Endodermal cell (in vitro differentiated cells): ENCODE data around the gene VAV3. TPM values are rescaled to one million over a fixed set of nuclear protein-coding genes. Genes with fewer than 3 reads are reported as not detected.

ENCODE experiments used
- DNase-seq: peaks from one replicate; pipeline ENCODE4 v3.0.0-alpha.2; 2017
- H3K27ac ChIP-seq: 2 replicates; pipeline ENCODE4 v1.5.1; 2013; ENCODE audit warnings: mild to moderate bottlenecking, low read depth, low read length, moderate library complexity
- H3K27me3 ChIP-seq: 2 replicates; pipeline ENCODE4 v1.6.1; 2013; ENCODE audit warnings: mild to moderate bottlenecking, low read length, moderate library complexity; ENCODE audit not compliant: insufficient read depth, control insufficient read depth, poor library complexity, severe bottlenecking
- H3K36me3 ChIP-seq: 2 replicates; pipeline ENCODE4 v1.7.0; 2013; ENCODE audit warnings: mild to moderate bottlenecking, low read length, moderate library complexity; ENCODE audit not compliant: control insufficient read depth, insufficient read depth
- H3K4me1 ChIP-seq: one replicate; pipeline ENCODE4 v1.7.0; 2013; ENCODE audit warnings: low read length; ENCODE audit not compliant: control insufficient read depth, insufficient read depth
- H3K4me3 ChIP-seq: 2 replicates; pipeline ENCODE4 v1.5.1; 2013; ENCODE audit warnings: mild to moderate bottlenecking, low read length, moderate library complexity
- H3K9ac ChIP-seq: 2 replicates; pipeline ENCODE4 v1.6.1; 2013; ENCODE audit warnings: mild to moderate bottlenecking, low read length, moderate library complexity; ENCODE audit not compliant: poor library complexity, severe bottlenecking; ENCODE audit errors: extremely low read depth
- H3K9me3 ChIP-seq: 2 replicates; pipeline ENCODE4 v1.6.1; 2013; ENCODE audit warnings: mild to moderate bottlenecking, low read length, moderate library complexity; ENCODE audit not compliant: control insufficient read depth
- H3K27ac Mint-ChIP-seq: 2 replicates; pipeline ENCODE4 v1.8.0; 2020; ENCODE audit warnings: mixed read lengths
- H3K27me3 Mint-ChIP-seq: 2 replicates; pipeline ENCODE4 v1.8.0; 2021; ENCODE audit warnings: mild to moderate bottlenecking, mixed read lengths; ENCODE audit not compliant: insufficient read depth
- H3K36me3 Mint-ChIP-seq: 2 replicates; pipeline ENCODE4 v1.8.0; 2020; ENCODE audit warnings: low read depth, mixed read lengths
- H3K4me1 Mint-ChIP-seq: 2 replicates; pipeline ENCODE4 v1.8.0; 2020; ENCODE audit warnings: mixed read lengths
- H3K4me3 Mint-ChIP-seq: 2 replicates; pipeline ENCODE4 v1.8.0; 2020; ENCODE audit warnings: mild to moderate bottlenecking, moderate library complexity, mixed read lengths
- H3K9me3 Mint-ChIP-seq: 2 replicates; pipeline ENCODE4 v1.8.0; 2020; ENCODE audit warnings: mild to moderate bottlenecking, mixed read lengths
- whole genome bisulfite sequencing, 2 experiments: methylation state at CpG; one replicate each; pipeline versions ENCODE4 v1.1.5 to v1.1.7; 2013; ENCODE audit warnings: missing lambda C conversion rate in 2 of 2, mixed read lengths in 1 of 2; ENCODE audit not compliant: insufficient coverage in 1 of 2, insufficient read length in 1 of 2; 5-methylcytosine and 5-hydroxymethylcytosine counted together
- total RNA-seq, 2 donors: library from RNA; stranded (reverse); fragmentation: NEBNext Ultra II Directional in 1 of 2; extraction: Animal tissue kit (Norgen Biotek cat#: 25700) in 1 of 2; gene quantifications; 2 replicates in 1 of 2; 3 replicates in 1 of 2; pipeline ENCODE4 v1.2.1, GENCODE V29; 2021
- TF ChIP-seq, protein P1 (sequence below): fragments of 200-600 bp; sonication (generic); conservative IDR thresholded peaks from 2 replicates; pipeline ENCODE4 v1.5.0; 2021; ENCODE audit warnings: antibody characterized with exemption, mild to moderate bottlenecking

VAV3 gene
- total RNA-seq, 2 donors from 2014 or later: 6.9 to 9.6 TPM

DNA sequence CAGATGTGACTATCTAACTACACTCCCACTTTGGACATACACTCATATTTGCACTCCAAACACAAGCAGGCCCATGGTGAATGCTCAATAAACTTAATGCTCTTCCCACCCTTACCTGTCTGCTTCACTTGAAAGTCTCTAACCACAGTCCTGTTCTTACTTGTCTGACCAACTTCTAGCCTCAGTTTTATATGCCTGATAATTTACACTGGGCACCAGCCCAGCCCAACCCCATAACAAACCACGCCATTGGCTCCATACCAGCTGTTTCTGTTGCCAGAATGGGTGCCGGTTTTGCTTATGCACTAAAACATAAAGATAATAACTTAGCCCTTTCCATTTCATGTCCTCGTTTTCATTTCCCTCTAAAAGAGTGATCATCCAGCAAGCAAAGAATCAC, 428.7 kb downstream of the VAV3 start:
- Histone ChIP-seq H3K9me3 (no peaks in the 10 kb centered on the region), H3K27ac (no peak overlapping the region), H3K9ac (no peak overlapping the region), H3K4me3 (no peak overlapping the region), H3K27me3 (no peaks in the 10 kb centered on the region), H3K36me3 (no peaks in the 10 kb centered on the region), H3K4me1 (no peaks in the 10 kb centered on the region)
- DNase-seq: no peak
- Mint-ChIP-seq H3K36me3 (no peaks in the 10 kb centered on the region), H3K4me1 (peaks cover 19% of the 10 kb centered on the region), H3K27ac (no peak overlapping the region), H3K9me3 (no peaks in the 10 kb centered on the region), H3K27me3 (no peaks in the 10 kb centered on the region), H3K4me3 (no peak overlapping the region)
- WGBS, 2 experiments: 83 to 90% methylated on average over 2 to 3 of the region's 3 CpGs
- TF ChIP-seq, protein P1, sequence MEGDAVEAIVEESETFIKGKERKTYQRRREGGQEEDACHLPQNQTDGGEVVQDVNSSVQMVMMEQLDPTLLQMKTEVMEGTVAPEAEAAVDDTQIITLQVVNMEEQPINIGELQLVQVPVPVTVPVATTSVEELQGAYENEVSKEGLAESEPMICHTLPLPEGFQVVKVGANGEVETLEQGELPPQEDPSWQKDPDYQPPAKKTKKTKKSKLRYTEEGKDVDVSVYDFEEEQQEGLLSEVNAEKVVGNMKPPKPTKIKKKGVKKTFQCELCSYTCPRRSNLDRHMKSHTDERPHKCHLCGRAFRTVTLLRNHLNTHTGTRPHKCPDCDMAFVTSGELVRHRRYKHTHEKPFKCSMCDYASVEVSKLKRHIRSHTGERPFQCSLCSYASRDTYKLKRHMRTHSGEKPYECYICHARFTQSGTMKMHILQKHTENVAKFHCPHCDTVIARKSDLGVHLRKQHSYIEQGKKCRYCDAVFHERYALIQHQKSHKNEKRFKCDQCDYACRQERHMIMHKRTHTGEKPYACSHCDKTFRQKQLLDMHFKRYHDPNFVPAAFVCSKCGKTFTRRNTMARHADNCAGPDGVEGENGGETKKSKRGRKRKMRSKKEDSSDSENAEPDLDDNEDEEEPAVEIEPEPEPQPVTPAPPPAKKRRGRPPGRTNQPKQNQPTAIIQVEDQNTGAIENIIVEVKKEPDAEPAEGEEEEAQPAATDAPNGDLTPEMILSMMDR: no peak

DNA sequence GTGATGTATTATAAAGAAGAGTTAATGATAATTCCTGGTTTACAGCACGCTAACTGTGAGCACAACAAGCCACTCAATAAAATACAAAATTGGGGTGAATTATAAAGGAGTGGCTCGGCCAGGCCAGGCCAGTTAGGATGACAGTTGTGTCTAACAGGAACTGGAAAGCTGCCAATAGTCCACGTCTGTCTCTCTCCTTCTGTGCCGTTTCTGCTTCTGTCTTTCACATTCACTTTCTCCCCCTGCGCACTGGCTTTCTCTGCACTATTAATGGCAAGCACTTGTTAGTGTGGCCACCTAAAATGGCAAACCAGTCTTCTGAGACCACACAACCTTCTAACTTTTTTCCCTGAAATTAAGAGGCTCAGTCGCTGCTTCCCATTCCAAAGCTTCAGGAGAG, 429.9 kb downstream of the VAV3 start:
- Histone ChIP-seq H3K27me3 (no peaks in the 10 kb centered on the region), H3K4me1 (no peaks in the 10 kb centered on the region), H3K9me3 (no peaks in the 10 kb centered on the region), H3K27ac (no peak overlapping the region), H3K36me3 (no peaks in the 10 kb centered on the region), H3K4me3 (no peak overlapping the region), H3K9ac (no peak overlapping the region)
- Mint-ChIP-seq H3K9me3 (no peaks in the 10 kb centered on the region), H3K36me3 (no peaks in the 10 kb centered on the region), H3K27ac (no peak overlapping the region), H3K4me3 (no peak overlapping the region), H3K4me1 (peaks cover 22% of the 10 kb centered on the region), H3K27me3 (no peaks in the 10 kb centered on the region)
- DNase-seq: no peak
- WGBS, 2 experiments: 91 to 100% methylated on average over 3 to 6 of the region's 6 CpGs
- TF ChIP-seq, protein P1: no peak

DNA sequence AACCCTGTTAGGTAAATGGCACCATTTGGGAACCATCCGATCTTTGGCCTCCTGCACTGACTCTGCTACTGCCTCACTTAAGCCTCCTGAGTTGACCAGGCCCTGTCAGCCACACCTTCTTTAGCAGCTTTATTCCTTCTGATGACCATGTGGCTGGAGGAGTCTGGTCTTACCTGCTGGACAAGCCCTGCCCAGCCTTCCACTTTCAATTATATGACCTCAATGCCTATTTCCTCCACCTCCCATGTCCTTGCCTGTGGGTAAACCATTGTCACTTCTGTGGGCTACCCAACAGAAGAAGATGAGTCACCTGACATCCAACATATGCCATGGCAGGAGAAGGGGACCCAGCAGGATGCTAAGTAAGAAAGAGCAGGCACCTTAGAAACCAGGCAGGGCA, 430.3 kb downstream of the VAV3 start:
- H3K4me3 ChIP-seq: no peak overlapping the region
- no peak overlapping the region for H3K27ac Mint-ChIP-seq
- no peaks in the 10 kb centered on the region for H3K27me3 ChIP-seq
- H3K9me3 Mint-ChIP-seq: no peaks in the 10 kb centered on the region
- peaks cover 24% of the 10 kb centered on the region for H3K4me1 Mint-ChIP-seq
- no peak overlapping the region for H3K4me3 Mint-ChIP-seq
- TF ChIP-seq, protein P1: no peak
- no peaks in the 10 kb centered on the region for H3K9me3 ChIP-seq
- H3K36me3 Mint-ChIP-seq: no peaks in the 10 kb centered on the region
- no peak for DNase-seq
- 93 to 100% methylated on average over 1 of the region's 1 CpG for whole genome bisulfite sequencing, 2 experiments
- no peaks in the 10 kb centered on the region for H3K4me1 ChIP-seq
- no peak overlapping the region for H3K27ac ChIP-seq
- H3K27me3 Mint-ChIP-seq: no peaks in the 10 kb centered on the region
- no peaks in the 10 kb centered on the region for H3K36me3 ChIP-seq
- H3K9ac ChIP-seq: no peak overlapping the region
